Cardiac muscle cell (in vitro differentiated cells and primary cell): ENCODE results near the gene LGALS8. TPM values are rescaled to one million over a fixed set of nuclear protein-coding genes. Genes with fewer than 3 reads are reported as not detected.
"Not testable (repeated sequence)": the region's sequence is repeated elsewhere in the genome, so short reads cannot be mapped to it uniquely, and the experiment has no call there.

Experiments used
- DNase-seq, 2 donors: peaks; one replicate each; pipeline versions ENCODE4 v3.0.0 to v3.0.0-alpha.2; 2010 to 2017; ENCODE audit warnings: low read depth in 1 of 2, low spot score in 1 of 2
- H3K27ac ChIP-seq: fragments of 200-600 bp; sonication (generic); 2 replicates; pipeline ENCODE4 v1.5.1; 2016
- H3K27me3 ChIP-seq: fragments of 200-600 bp; sonication (generic); 2 replicates; pipeline ENCODE4 v1.6.0; 2016; ENCODE audit warnings: control low read depth
- H3K36me3 ChIP-seq: fragments of 200-600 bp; sonication (generic); 2 replicates; pipeline ENCODE4 v1.5.1; 2016; ENCODE audit warnings: control low read depth
- H3K4me1 ChIP-seq: fragments of 200-600 bp; sonication (generic); 2 replicates; pipeline ENCODE4 v1.8.1; 2017; ENCODE audit warnings: low read depth, mild to moderate bottlenecking, mixed run types
- H3K4me3 ChIP-seq: fragments of 200-600 bp; sonication (generic); 2 replicates; pipeline ENCODE4 v1.5.1; 2016; ENCODE audit warnings: mild to moderate bottlenecking
- H3K9me3 ChIP-seq: fragments of 200-600 bp; sonication (generic); 2 replicates; pipeline ENCODE4 v1.5.1; 2017; ENCODE audit warnings: low read depth, mild to moderate bottlenecking, control low read depth
- CTCF ChIP-seq: IDR thresholded peaks from 2 replicates; pipeline ENCODE4 v1.5.1; 2012; ENCODE audit warnings: low read depth, mild to moderate bottlenecking, low read length
- polyA plus RNA-seq: library from polyadenylated mRNA; unstranded; fragments of >200 nt; fragmentation: Nextera tagmentation; extraction: Ambion mirVana; gene quantifications from 2 replicates; pipeline ENCODE4 v1.2.1, GENCODE V29; 2016
- total RNA-seq: library from RNA; depleted of rRNA; stranded (reverse); fragments of >200 nt; gene quantifications from 2 replicates; pipeline ENCODE4 v1.2.3, GENCODE V29; 2016

LGALS8 gene
- total and polyA plus RNA-seq, 2 experiments from 2014 or later: 14.2 to 14.4 TPM

- no peaks in the 10 kb centered on the region for H3K36me3 ChIP-seq
- no peaks in the 10 kb centered on the region for H3K9me3 ChIP-seq
- H3K4me1 ChIP-seq: peaks cover 8% of the 10 kb centered on the region
- H3K27me3 ChIP-seq: peaks cover 3% of the 10 kb centered on the region
- TF ChIP-seq CTCF: no peak
- no peak overlapping the region for H3K4me3 ChIP-seq
- no peak overlapping the region for H3K27ac ChIP-seq
- no peak for DNase-seq
Measured at GRCh38 chr1:236495467-236496112, 28.2 kb upstream of the LGALS8 start.

- Histone ChIP-seq H3K27ac (no peak overlapping the region), H3K4me3 (no peak overlapping the region), H3K9me3 (no peaks in the 10 kb centered on the region), H3K27me3 (peaks cover 3% of the 10 kb centered on the region), H3K36me3 (no peaks in the 10 kb centered on the region), H3K4me1 (no peaks in the 10 kb centered on the region)
- no peak for TF ChIP-seq CTCF
- DNase-seq: no peak
Measured at GRCh38 chr1:236497908-236498307, 25.9 kb upstream of the LGALS8 start.

GRCh38 chr1:236501093-236501492 lies 22.7 kb upstream of the LGALS8 start:
- H3K36me3 ChIP-seq: no peaks in the 10 kb centered on the region
- no peak overlapping the region for H3K27ac ChIP-seq
- H3K27me3 ChIP-seq: no peaks in the 10 kb centered on the region
- no peak for DNase-seq
- no peak for TF ChIP-seq CTCF
- no peak overlapping the region for H3K4me3 ChIP-seq
- no peaks in the 10 kb centered on the region for H3K9me3 ChIP-seq
- no peaks in the 10 kb centered on the region for H3K4me1 ChIP-seq

- Histone ChIP-seq H3K36me3 (no peaks in the 10 kb centered on the region), H3K27ac (no peak overlapping the region), H3K9me3 (no peaks in the 10 kb centered on the region), H3K4me1 (no peaks in the 10 kb centered on the region), H3K27me3 (no peaks in the 10 kb centered on the region), H3K4me3 (no peak overlapping the region)
- no peak for TF ChIP-seq CTCF
- peak in 1 of 2 donors; percentile 72 for DNase-seq
Measured at GRCh38 chr1:236502579-236502971, 21.2 kb upstream of the LGALS8 start.

GRCh38 chr1:236502972-236503639 lies 20.7 kb upstream of the LGALS8 start:
- no peak overlapping the region for H3K4me3 ChIP-seq
- no peak for TF ChIP-seq CTCF

GRCh38 chr1:236504338-236504737 lies 19.4 kb upstream of the LGALS8 start:
- not testable (repeated sequence) for H3K27ac ChIP-seq, H3K9me3 ChIP-seq, H3K36me3 ChIP-seq, H3K4me1 ChIP-seq, H3K27me3 ChIP-seq, H3K4me3 ChIP-seq, DNase-seq

More at GRCh38 chr1:236502972-236503639, 20.7 kb upstream of the LGALS8 start:
- no peaks in the 10 kb centered on the region for H3K36me3 ChIP-seq
- H3K4me1 ChIP-seq: no peaks in the 10 kb centered on the region
- H3K27ac ChIP-seq: no peak overlapping the region
- H3K27me3 ChIP-seq: no peaks in the 10 kb centered on the region
- H3K9me3 ChIP-seq: no peaks in the 10 kb centered on the region
- DNase-seq: peak; percentile 42 to 89
